GM23338 (cell line): ENCODE results near the gene B3GALNT2. TPM values are rescaled to one million over a fixed set of nuclear protein-coding genes. Genes with fewer than 3 reads are reported as not detected.

Source experiments
- CTCF ChIP-seq, 2 experiments: fragments of 200-600 bp in 1 of 2; sonication (generic) in 1 of 2; conservative IDR thresholded peaks; 2 replicates each; pipeline versions ENCODE4 v1.5.1 to v1.6.1; 2016 to 2017; ENCODE audit warnings: antibody characterized with exemption in 2 of 2, low read depth in 2 of 2, mild to moderate bottlenecking in 2 of 2, moderate library complexity in 1 of 2
- ETS1 ChIP-seq: IDR thresholded peaks from 2 replicates; pipeline ENCODE4 v1.6.1; 2016; ENCODE audit warnings: antibody characterized with exemption
- POLR2AphosphoS5 ChIP-seq: IDR thresholded peaks from 2 replicates; pipeline ENCODE4 v1.6.1; 2016; ENCODE audit warnings: antibody characterized with exemption, low read depth
- STAT1 ChIP-seq: IDR thresholded peaks from one replicate; pipeline ENCODE4 v1.6.1; 2016; ENCODE audit warnings: antibody characterized with exemption; ENCODE audit not compliant: unreplicated experiment
- ZNF331 ChIP-seq: fragments of 250-450 bp; sonication (Bioruptor Pico); IDR thresholded peaks from 2 replicates; pipeline ENCODE4 v1.5.0; 2020; ENCODE audit warnings: low read depth, mild to moderate bottlenecking, moderate library complexity
- polyA plus RNA-seq: library from polyadenylated mRNA; unstranded; fragments of >200 nt; fragmentation: Nextera tagmentation; extraction: Ambion mirVana; gene quantifications from 2 replicates; pipeline ENCODE4 v1.2.1, GENCODE V29; 2016
- small RNA-seq: library from RNA; depleted of rRNA; stranded (forward); fragments of <200 nt; gene quantifications from one replicate; pipeline ENCODE3, GENCODE V24; 2014; ENCODE audit warnings: low replicate concordance
- total RNA-seq: library from RNA; depleted of rRNA; stranded (reverse); fragments of >200 nt; shearing (Covaris generic); gene quantifications from 2 replicates; pipeline ENCODE4 v1.2.3, GENCODE V29; 2014; rRNA removed

Gene B3GALNT2
- total and polyA plus RNA-seq, 2 experiments from 2014 or later = 14.4 to 48.8 TPM

- TF ChIP-seq CTCF (conservative IDR thresholded peaks at IDR 0.05; ENCODE audit: low read depth in 2 of 2) = no peak
- no peak for TF ChIP-seq POLR2AphosphoS5
- TF ChIP-seq ZNF331 = no peak
- TF ChIP-seq STAT1 = no peak
- TF ChIP-seq ETS1 = no peak
Measured at GRCh38 chr1:235401251-235401650, 103.0 kb downstream of the B3GALNT2 start (continued).

Small RNA genes within 50 kb of the gene (small RNA-seq; reads per million reads assigned to genes)
- gene MTCO3P46 (not detected), gene MTND4LP21 (not detected), gene RPS21P1 (not detected)

Other genes with a start within 250 kb of the B3GALNT2 start
- 25.1 and 26.2 TPM in 2 replicates for gene ARID4B, start 176.3 kb downstream of the B3GALNT2 start, total RNA-seq
- gene ARID4B, start 176.3 kb downstream of the B3GALNT2 start, polyA plus RNA-seq = 45.0 and 59.8 TPM in 2 replicates
- 33.9 and 37.1 TPM in 2 replicates for gene GGPS1, start 175.9 kb downstream of the B3GALNT2 start, total RNA-seq
- 48.0 and 56.8 TPM in 2 replicates for gene GGPS1, start 175.9 kb downstream of the B3GALNT2 start, polyA plus RNA-seq
- gene TBCE, start 137.0 kb downstream of the B3GALNT2 start, total RNA-seq = 42.7 and 45.6 TPM in 2 replicates
- 64.8 and 72.4 TPM in 2 replicates for gene TBCE, start 137.0 kb downstream of the B3GALNT2 start, polyA plus RNA-seq
- 49.2 and 53.5 TPM in 2 replicates for gene GNG4, start 145.3 kb upstream of the B3GALNT2 start, total RNA-seq
- gene GNG4, start 145.3 kb upstream of the B3GALNT2 start, polyA plus RNA-seq = 37.9 and 40.2 TPM in 2 replicates